ENCODE measurements around the gene ITGA11. TPM values are rescaled to one million over a fixed set of nuclear protein-coding genes. Genes with fewer than 3 reads are reported as not detected.

Gene ITGA11
- total and polyA plus RNA-seq, 2 donors = 2.9 to 16.6 TPM

DNA sequence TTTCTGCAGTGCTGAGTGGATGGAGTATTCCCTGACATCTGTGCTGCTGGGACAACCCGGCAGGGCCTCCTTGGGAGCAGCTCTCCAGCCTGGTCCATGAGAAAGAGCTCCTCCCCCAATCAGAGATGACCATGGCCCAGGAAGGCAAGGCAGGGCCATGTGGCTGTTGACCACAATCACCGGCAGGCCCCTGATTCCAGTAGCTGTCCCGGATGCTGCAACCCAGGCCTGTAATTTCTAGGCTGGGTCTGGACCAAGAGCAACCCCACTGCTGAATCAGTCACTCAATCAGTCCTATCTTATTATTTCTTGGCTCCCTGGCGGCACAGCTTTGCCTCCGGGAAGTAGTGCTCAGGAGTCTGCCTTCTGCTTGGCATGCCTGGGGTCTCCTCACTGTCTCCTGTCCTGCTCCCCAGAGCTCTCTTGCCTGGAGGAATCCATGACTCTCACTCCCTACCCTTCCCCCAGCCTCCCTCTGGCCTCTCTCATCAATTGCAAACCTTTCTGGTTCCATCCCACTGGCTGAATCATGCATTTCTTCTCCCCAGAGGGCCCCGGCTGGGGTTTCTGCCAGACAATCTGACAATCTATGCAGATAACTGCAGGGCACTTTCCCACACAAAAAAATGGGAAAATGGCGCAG, 32.6 kb upstream of the ITGA11 start:
- no peak for DNase-seq (ENCODE audit: extremely low spot score)
- Histone ChIP-seq H3K27ac (ENCODE audit: low read depth) (no peak overlapping the region), H3K4me1 (ENCODE audit: insufficient read depth) (no peaks in the 10 kb centered on the region), H3K4me3 (ENCODE audit: low read depth, low read length) (no peak overlapping the region), H3K36me3 (ENCODE audit: insufficient read depth) (no peaks in the 10 kb centered on the region)
- WGBS = 73% methylated on average over 7 of the region's 7 CpGs

DNA sequence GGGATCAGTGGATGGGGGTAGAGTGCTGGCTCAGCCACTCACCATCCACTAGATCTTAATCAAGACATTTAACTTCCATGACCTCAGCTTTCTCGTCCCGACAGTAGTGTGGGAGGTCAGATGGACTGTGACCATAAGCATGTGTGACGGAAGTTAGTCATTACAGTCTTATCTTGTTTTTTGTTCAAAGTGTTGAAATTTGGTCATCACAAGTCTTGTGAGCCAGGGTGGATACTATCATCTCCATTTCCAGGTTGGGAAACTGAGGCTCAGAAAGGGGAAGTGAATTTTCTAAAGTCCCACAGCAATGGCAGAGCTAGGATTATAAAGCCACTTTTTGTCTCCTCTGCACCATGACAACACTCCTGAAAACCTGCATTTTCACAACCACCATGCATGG, 32.0 kb upstream of the ITGA11 start:
- H3K36me3 ChIP-seq (ENCODE audit: insufficient read depth) = no peaks in the 10 kb centered on the region
- DNase-seq (ENCODE audit: extremely low spot score) = no peak
- H3K4me1 ChIP-seq (ENCODE audit: insufficient read depth) = no peaks in the 10 kb centered on the region
- H3K27ac ChIP-seq (ENCODE audit: low read depth) = no peak overlapping the region
- no peak overlapping the region for H3K4me3 ChIP-seq (ENCODE audit: low read depth, low read length)
- 67% methylated on average over 3 of the region's 3 CpGs for WGBS

DNA sequence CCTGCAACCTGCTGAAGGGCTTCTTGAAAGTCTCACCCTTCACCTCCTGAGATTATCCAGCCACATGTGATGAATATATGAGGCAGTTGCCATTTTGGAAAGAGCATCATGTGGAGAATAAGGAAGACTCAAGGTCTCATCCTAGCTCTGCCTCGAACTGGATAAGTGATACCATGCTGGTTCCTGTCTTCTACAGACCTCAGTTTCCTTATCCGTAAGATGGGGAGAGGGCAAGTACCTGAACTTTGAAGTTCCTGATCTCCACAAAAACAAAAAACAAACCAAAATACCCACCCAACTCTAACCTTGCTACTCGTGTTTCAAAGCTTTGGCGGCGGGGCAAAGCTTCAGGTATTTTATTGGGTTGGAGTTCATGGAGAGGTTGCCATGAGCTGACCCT, 31.5 kb upstream of the ITGA11 start:
- Histone ChIP-seq H3K4me3 (ENCODE audit: low read depth, low read length) (no peak overlapping the region), H3K4me1 (ENCODE audit: insufficient read depth) (no peaks in the 10 kb centered on the region), H3K27ac (ENCODE audit: low read depth) (no peak overlapping the region), H3K36me3 (ENCODE audit: insufficient read depth) (no peaks in the 10 kb centered on the region)
- 86% methylated on average over 5 of the region's 5 CpGs for WGBS
- DNase-seq (ENCODE audit: extremely low spot score) = no peak

DNA sequence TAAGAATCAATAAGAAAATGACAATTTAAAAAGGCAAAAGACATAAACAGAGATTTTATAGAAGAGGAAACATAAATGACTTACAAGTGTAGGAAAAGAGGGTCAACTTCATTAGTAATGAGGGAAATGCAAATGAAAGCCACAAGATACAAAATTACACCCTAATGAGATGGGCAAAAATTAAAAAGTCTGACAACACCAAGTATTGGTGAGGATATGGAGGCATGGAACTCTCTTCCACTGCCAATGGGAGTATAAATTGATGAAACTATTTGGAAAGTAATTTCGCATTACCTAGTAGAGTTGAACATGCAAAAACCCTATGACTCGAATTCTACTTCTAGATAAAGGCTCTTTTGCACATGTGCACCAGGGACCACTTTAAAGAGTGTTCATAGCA, 28.2 kb upstream of the ITGA11 start:
- no peaks in the 10 kb centered on the region for H3K36me3 ChIP-seq (ENCODE audit: insufficient read depth)
- WGBS = 93% methylated on average over 2 of the region's 2 CpGs
- H3K27ac ChIP-seq (ENCODE audit: low read depth) = no peak overlapping the region
- no peak for DNase-seq (ENCODE audit: extremely low spot score)
- H3K4me1 ChIP-seq (ENCODE audit: insufficient read depth) = no peaks in the 10 kb centered on the region
- no peak overlapping the region for H3K4me3 ChIP-seq (ENCODE audit: low read depth, low read length)

DNA sequence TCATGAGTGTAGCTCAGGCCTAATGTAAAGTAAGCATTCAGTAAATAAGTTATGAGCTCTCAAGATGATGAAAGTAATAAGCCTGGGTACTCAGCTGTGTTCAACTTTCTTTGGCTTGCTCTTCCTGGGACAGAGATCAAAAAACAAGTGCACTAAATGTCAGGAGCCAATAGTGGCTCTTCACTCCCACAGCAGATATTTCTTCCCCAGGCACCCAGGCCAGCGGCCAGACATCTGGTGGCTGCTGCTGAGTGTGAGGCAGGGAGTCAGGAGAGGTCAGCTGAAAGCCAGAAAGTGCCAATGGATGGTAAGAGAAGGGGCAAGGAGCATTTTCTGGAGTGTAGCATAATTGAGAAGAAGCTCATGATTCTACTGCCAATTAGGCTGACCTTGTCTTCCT, 18.2 kb upstream of the ITGA11 start:
- 78% methylated on average over 1 of the region's 1 CpG for WGBS
- Histone ChIP-seq H3K4me3 (ENCODE audit: low read depth, low read length) (no peak overlapping the region), H3K4me1 (ENCODE audit: insufficient read depth) (no peaks in the 10 kb centered on the region), H3K36me3 (ENCODE audit: insufficient read depth) (no peaks in the 10 kb centered on the region), H3K27ac (ENCODE audit: low read depth) (no peak overlapping the region)
- DNase-seq (ENCODE audit: extremely low spot score) = no peak

DNA sequence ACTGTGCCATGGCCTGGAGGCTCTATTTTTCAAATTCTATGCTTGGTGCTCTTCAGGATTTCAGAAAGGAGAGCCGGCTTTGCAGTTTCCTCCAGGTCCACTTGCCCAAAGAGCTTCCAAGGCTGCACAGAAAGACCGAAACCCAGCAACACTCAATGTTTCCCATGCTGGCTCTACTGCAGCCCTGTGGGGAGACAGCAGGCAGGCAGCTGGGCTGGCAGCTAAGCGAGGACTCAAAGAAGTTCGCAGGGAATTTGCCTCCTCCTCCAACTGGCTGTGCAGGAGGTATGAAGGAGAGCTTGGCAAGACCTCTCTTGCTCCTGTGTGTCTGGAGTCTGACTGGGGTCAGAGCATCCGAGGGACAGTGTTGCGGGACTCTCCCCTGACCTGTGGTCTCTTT, 17.4 kb upstream of the ITGA11 start:
- Histone ChIP-seq H3K4me1 (ENCODE audit: insufficient read depth) (no peaks in the 10 kb centered on the region), H3K27ac (ENCODE audit: low read depth) (no peak overlapping the region), H3K4me3 (ENCODE audit: low read depth, low read length) (no peak overlapping the region), H3K36me3 (ENCODE audit: insufficient read depth) (no peaks in the 10 kb centered on the region)
- no peak for DNase-seq (ENCODE audit: extremely low spot score)
- 91% methylated on average over 6 of the region's 6 CpGs for WGBS

DNA sequence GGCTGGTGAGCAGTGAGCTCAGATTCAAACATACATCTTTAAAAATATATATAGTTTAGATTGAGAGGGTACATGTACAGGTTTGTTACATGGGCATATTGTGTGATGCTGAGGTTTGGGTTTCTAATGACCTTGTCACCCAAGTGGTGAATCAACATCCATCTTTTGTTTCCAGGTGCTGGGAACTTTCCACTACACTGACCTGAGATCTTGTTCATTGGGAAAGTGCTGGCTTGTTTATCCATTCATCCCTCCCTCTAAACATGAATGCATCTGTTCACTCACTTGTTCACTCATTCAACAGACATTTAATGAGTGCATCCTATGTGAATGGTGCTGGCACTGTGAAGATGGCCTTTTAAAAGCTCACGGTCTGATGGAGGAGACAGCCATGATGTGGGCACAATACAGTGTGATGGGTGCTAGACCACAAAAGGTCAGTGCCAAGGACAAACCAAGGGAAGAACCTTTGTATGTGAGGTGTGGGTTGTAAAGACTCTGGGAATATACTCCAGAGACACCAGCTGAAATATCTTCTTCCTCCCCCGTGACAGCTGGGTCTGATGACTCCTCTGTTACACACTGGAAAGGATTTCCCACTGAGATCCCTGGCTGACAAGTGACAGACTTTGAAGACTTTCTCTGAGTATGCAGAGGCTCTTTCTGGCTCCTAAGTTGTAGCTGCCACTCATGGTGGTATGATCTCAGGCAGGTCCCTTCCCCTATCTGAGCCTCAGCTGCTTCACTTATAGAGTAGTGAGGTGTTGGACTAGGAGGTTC, 16.2 kb upstream of the ITGA11 start:
- 45% methylated on average over 2 of the region's 2 CpGs for WGBS
- Histone ChIP-seq H3K36me3 (ENCODE audit: insufficient read depth) (no peaks in the 10 kb centered on the region), H3K4me3 (ENCODE audit: low read depth, low read length) (no peak overlapping the region), H3K4me1 (ENCODE audit: insufficient read depth) (no peaks in the 10 kb centered on the region), H3K27ac (ENCODE audit: low read depth) (no peak overlapping the region)
- DNase-seq (ENCODE audit: extremely low spot score) = no peak

DNA sequence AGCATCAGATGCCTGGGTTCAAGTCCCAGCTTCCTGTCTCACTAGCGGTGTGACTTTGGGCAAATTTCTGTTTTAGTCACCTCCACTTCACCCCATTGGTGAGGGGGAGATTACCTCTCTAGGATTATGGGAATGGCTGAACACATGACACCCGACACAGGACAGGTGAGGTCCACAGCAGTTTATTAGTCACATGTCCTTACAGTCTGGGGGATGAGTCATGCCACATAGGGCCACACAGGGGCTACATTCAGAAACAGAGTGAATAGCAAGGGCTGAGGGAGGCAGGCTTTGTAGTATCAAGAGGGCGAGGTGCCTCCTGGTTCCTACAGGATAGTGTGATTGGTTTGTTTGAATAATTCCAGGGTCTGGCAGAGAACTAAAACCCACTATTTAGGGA, 15.2 kb upstream of the ITGA11 start:
- WGBS = 93% methylated on average over 3 of the region's 3 CpGs
- no peak for DNase-seq (ENCODE audit: extremely low spot score)
- H3K27ac ChIP-seq (ENCODE audit: low read depth) = no peak overlapping the region
- no peaks in the 10 kb centered on the region for H3K36me3 ChIP-seq (ENCODE audit: insufficient read depth)
- H3K4me3 ChIP-seq (ENCODE audit: low read depth, low read length) = no peak overlapping the region
- H3K4me1 ChIP-seq (ENCODE audit: insufficient read depth) = no peaks in the 10 kb centered on the region

DNA sequence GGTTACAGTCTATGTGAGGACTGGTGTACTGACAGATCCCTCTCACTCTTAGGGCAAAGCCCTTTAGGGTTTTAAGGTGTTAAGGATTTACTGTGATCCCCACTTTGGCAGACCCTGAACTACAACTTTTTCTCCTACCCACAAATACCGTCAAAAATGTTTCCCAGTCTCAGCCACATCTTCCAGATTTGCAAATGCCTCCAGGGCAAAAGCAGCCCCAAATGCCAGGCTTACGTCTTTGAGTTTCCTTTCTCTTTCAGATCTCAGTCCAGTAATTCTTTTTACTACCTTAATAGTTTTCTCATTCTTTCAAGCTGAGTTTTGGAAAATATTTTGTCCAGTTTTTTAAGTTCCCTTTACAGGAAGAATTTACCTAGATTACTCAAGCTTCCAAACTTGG, 13.4 kb upstream of the ITGA11 start:
- Histone ChIP-seq H3K4me3 (ENCODE audit: low read depth, low read length) (no peak overlapping the region), H3K4me1 (ENCODE audit: insufficient read depth) (no peaks in the 10 kb centered on the region), H3K36me3 (ENCODE audit: insufficient read depth) (no peaks in the 10 kb centered on the region), H3K27ac (ENCODE audit: low read depth) (no peak overlapping the region)
- 69% methylated on average over 2 of the region's 2 CpGs for WGBS
- DNase-seq (ENCODE audit: extremely low spot score) = no peak

DNA sequence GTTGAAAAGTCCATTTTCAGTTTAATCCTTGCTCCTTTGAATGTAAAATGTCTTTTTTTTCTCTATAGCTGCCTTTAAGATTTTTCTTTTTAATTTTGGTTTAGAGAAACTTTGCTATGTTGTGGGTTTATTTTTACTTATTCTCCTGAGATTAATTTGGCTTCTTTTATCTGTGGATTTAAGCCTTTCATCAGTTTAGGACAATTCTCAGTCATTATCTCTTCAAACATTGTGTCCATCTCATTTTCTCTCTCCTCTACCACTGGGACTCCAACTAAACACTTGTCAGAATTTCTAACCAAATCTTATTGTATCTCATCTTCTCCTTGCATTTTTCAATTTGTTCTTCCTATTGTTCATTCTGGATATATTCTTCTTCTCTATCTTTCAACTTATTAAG, 12.4 kb upstream of the ITGA11 start:
- DNase-seq (ENCODE audit: extremely low spot score) = no peak
- no peaks in the 10 kb centered on the region for H3K36me3 ChIP-seq (ENCODE audit: insufficient read depth)
- H3K27ac ChIP-seq (ENCODE audit: low read depth) = no peak overlapping the region
- H3K4me3 ChIP-seq (ENCODE audit: low read depth, low read length) = no peak overlapping the region
- no peaks in the 10 kb centered on the region for H3K4me1 ChIP-seq (ENCODE audit: insufficient read depth)

DNA sequence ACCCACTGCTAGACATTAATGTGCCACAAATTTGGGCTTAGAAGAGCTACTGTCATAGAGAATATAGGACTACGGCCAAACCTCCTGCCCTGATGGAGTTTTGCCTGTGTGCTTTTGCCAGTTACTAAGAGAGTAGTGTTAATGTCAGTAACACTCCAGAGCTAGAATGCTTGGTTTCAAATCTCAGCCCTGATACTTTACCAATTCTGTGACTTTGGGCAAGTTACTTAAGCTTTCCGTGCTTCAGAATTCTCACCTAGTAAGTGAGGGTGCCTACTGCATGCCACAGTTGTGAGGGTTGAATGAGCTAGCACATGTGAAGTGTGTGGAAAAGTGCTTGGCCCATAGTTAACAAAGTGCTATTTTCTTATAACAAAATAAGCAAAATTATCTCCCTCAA, 10.9 kb upstream of the ITGA11 start:
- Histone ChIP-seq H3K4me1 (ENCODE audit: insufficient read depth) (no peaks in the 10 kb centered on the region), H3K27ac (ENCODE audit: low read depth) (no peak overlapping the region), H3K36me3 (ENCODE audit: insufficient read depth) (no peaks in the 10 kb centered on the region), H3K4me3 (ENCODE audit: low read depth, low read length) (no peak overlapping the region)
- 85% methylated on average over 2 of the region's 2 CpGs for WGBS
- no peak for DNase-seq (ENCODE audit: extremely low spot score)

DNA sequence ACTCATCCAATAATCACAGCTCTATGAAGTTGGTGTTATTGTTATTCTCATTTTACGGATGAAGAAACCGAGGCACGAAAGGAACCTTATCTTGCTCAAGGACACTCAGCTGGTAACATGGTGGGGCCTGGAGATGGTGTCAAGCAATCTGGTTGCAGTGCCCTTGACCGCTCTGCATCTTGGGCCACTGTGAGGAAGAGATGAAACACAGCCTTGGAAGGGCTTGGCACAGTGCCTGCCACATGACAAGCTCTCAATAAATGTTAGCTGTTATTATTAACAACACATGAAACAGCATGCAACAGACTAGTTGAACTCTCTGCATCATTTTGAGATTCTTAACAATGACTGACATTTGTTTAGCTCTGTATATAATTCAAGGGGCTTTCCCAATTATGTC, 10.1 kb upstream of the ITGA11 start:
- no peak overlapping the region for H3K27ac ChIP-seq (ENCODE audit: low read depth)
- no peak for DNase-seq (ENCODE audit: extremely low spot score)
- no peaks in the 10 kb centered on the region for H3K4me1 ChIP-seq (ENCODE audit: insufficient read depth)
- no peaks in the 10 kb centered on the region for H3K36me3 ChIP-seq (ENCODE audit: insufficient read depth)
- no peak overlapping the region for H3K4me3 ChIP-seq (ENCODE audit: low read depth, low read length)
- 51% methylated on average over 4 of the region's 4 CpGs for WGBS

DNA sequence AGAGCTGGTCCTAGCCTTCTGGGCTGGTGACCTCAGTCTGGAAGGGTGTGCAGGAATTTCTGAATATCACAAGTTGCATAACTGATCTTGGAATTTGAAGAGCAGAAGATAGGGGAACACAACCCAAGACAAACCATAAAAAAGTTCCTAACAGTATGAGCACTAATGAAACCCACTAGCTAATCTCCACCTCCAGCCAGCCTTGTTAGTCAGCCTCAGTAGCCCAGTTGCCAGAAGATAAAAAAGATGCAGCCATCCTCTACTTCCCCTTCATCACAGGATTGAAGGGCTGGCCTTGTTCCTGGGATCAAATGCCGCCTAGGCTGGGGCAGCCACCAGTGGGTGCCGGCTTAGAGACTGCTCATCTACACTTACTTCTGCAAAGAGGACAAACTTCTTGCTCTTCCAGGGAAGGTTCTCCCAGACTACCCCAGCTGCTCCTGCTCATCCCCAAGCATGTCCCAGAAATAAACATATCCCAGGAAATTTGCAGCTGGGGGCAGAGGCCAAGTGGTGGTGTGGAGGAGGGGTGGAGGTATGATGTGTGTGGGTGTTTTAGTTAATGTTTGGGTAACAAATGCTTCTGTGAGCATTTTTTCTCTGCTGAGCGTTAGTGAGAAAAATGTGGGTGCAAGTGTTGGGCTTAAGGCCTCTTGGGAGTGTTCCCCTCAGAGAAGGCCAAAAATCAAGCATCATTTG, 9.2 kb upstream of the ITGA11 start:
- Histone ChIP-seq H3K36me3 (ENCODE audit: insufficient read depth) (no peaks in the 10 kb centered on the region), H3K4me1 (ENCODE audit: insufficient read depth) (no peaks in the 10 kb centered on the region), H3K4me3 (ENCODE audit: low read depth, low read length) (no peak overlapping the region), H3K27ac (ENCODE audit: low read depth) (no peak overlapping the region)
- DNase-seq (ENCODE audit: extremely low spot score) = no peak
- 46% methylated on average over 3 of the region's 3 CpGs for WGBS

DNA sequence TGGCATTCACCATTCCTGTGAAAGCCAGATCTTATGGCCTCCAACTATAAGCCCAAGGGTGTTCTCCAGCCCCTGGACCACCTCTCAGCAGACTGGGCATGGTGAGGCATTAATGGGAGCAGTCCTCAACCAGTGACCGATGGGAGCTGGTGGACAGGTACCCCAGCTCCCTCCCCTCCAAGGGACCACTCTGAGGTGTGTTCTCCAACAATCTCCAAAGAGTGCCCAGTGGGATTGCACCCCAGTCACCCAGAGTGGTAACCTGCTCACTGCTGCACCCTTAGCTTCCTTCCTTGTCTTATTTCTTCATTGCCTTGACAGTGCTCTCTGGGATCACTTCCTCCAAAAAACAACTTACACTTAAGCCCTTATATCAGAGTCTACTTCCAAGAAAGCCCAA, 8.2 kb upstream of the ITGA11 start:
- Histone ChIP-seq H3K36me3 (ENCODE audit: insufficient read depth) (no peaks in the 10 kb centered on the region), H3K27ac (ENCODE audit: low read depth) (no peak overlapping the region), H3K4me3 (ENCODE audit: low read depth, low read length) (no peak overlapping the region), H3K4me1 (ENCODE audit: insufficient read depth) (no peaks in the 10 kb centered on the region)
- 98% methylated on average over 1 of the region's 1 CpG for WGBS
- no peak for DNase-seq (ENCODE audit: extremely low spot score)
